Skeletal muscle tissue (tissue), 4 donors: ENCODE results near the gene PTPRN2. TPM values are rescaled to one million over a fixed set of nuclear protein-coding genes. Genes with fewer than 3 reads are reported as not detected.
"Not testable (repeated sequence)": the region's sequence is repeated elsewhere in the genome, so short reads cannot be mapped to it uniquely, and the experiment has no call there.

Experiments
- H3K27ac ChIP-seq: one replicate; pipeline ENCODE4 v1.7.0; 2013; ENCODE audit warnings: mild to moderate bottlenecking, low read depth, low read length, inconsistent platforms
- H3K27me3 ChIP-seq, 3 donors: one replicate each; pipeline ENCODE4 v1.7.0; 2013; ENCODE audit warnings: low read length in 3 of 3; ENCODE audit not compliant: control insufficient read depth in 3 of 3, insufficient read depth in 3 of 3
- H3K36me3 ChIP-seq, 3 donors: one replicate each; pipeline ENCODE4 v1.7.0; 2013; ENCODE audit warnings: low read length in 3 of 3; ENCODE audit not compliant: control insufficient read depth in 3 of 3, insufficient read depth in 3 of 3
- H3K4me1 ChIP-seq, 3 donors: one replicate each; pipeline ENCODE4 v1.7.0; 2013; ENCODE audit warnings: low read length in 3 of 3, mild to moderate bottlenecking in 3 of 3; ENCODE audit not compliant: control insufficient read depth in 3 of 3, insufficient read depth in 3 of 3
- H3K4me3 ChIP-seq, 3 donors: one replicate each; pipeline ENCODE4 v1.7.0; 2013; ENCODE audit warnings: low read length in 3 of 3
- H3K9ac ChIP-seq, 3 donors: one replicate each; pipeline ENCODE4 v1.7.0; 2013; ENCODE audit warnings: low read length in 3 of 3, mild to moderate bottlenecking in 3 of 3, moderate library complexity in 2 of 3, low read depth in 1 of 3
- H3K9me3 ChIP-seq, 3 donors: one replicate each; pipeline ENCODE4 v1.7.0; 2013; ENCODE audit warnings: low read length in 3 of 3; ENCODE audit not compliant: control insufficient read depth in 3 of 3
- total RNA-seq: library from RNA; depleted of rRNA; stranded (reverse); fragments of >200 nt; gene quantifications from one replicate; pipeline ENCODE4 v1.2.3, GENCODE V29; 2014
- donor health status: Osteomylitis.

The PTPRN2 gene
- total RNA-seq, 1 donor from 2014 or later = 1.6 TPM

DNA sequence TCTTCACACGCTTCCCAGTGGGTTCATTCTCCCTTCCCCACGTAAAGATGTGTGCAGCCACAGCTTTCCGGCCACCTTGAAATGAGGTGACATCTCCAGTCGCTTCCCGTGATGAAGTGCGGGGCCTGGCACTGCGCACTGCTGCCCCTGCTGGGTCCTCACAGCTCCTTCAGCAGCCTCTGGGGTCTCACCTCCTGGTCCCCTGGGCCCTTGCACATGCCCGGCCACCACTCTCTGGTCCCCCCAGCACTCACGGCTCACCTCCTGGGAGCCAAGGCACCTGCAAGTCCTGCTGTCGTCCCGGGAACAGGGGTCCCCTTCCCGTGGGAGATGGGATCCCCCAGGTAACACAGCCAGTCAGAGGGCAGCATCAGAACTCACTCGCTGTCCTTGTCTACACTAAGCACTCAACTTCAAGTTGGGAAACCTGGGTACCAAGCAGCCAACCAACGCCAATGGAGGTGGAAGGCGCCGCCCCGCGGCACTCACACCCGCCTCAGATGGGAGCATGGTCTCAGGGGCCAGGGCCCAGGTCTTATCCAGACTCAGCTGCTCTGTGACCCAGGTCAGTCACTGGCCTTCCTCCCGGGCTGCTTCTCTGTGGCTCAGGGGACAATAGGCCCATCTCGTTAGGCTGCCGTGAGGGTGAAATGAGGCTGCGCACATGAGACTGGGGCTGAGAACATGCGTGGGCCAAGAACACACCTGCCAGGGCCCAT, 176.2 kb downstream of the PTPRN2 start:
- no peak overlapping the region for H3K9ac ChIP-seq
- no peaks in the 10 kb centered on the region for H3K4me1 ChIP-seq
- H3K27me3 ChIP-seq = peaks cover 0 to 10% (median 0%) of the 10 kb centered on the region in 3 donors
- H3K4me3 ChIP-seq = no peak overlapping the region
- H3K27ac ChIP-seq = no peak overlapping the region
- H3K36me3 ChIP-seq = no peaks in the 10 kb centered on the region
- peaks cover 0 to 2% (median 0%) of the 10 kb centered on the region in 3 donors for H3K9me3 ChIP-seq

DNA sequence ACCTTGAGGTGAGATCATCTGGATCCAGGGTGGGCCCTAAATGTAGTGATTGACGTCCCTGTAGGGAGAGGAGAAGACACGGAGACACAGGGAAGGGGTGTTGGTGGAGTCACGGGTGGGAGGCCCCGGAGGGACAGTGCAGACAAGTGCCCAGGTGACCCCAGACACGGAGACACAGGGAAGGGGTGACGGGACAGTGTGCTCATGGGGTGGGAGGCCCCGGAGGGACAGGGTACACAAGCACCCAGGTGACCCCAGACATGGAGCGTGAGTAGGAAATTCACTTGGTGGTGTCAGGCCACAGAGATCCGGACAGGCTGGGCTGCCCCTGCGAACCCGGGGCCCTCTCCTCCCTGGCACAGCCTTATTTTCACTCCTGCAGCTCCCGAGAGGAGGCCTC, 176.9 kb downstream of the PTPRN2 start:
- no peaks in the 10 kb centered on the region for H3K9me3 ChIP-seq
- no peak overlapping the region for H3K9ac ChIP-seq
- no peak overlapping the region for H3K4me3 ChIP-seq
- no peaks in the 10 kb centered on the region for H3K36me3 ChIP-seq
- peaks cover 0 to 10% (median 0%) of the 10 kb centered on the region in 3 donors for H3K27me3 ChIP-seq
- no peak overlapping the region for H3K27ac ChIP-seq
- H3K4me1 ChIP-seq = no peaks in the 10 kb centered on the region

DNA sequence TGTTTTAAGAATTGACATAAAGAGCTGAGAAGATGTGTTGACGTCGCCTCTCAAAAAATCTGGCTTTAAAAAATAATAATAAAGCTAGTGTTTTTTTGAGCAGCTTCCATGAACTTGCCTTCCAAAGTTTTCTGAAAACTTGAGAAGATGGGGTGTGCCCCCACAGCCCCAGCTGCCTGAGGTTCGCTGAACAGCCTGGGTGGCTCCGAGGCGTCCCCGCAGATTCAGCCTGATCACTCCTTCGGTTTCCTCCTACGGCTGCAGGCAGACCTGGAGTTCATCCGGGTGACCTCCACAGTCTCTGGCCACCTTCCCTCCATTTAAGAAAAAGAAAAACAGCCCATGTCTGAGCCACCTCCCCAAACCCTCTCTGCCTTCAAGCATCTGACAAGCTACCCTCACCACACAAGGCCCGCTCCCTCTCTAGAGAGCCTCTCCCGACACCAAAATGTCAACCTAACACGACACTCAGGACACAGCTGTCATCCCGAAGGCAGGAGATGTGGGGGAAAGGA, 177.8 kb downstream of the PTPRN2 start:
- Histone ChIP-seq H3K9me3 (no peaks in the 10 kb centered on the region), H3K9ac (no peak overlapping the region), H3K27me3 (peaks cover 0 to 10% (median 0%) of the 10 kb centered on the region in 3 donors), H3K4me1 (no peaks in the 10 kb centered on the region), H3K36me3 (no peaks in the 10 kb centered on the region), H3K4me3 (no peak overlapping the region), H3K27ac (no peak overlapping the region)

DNA sequence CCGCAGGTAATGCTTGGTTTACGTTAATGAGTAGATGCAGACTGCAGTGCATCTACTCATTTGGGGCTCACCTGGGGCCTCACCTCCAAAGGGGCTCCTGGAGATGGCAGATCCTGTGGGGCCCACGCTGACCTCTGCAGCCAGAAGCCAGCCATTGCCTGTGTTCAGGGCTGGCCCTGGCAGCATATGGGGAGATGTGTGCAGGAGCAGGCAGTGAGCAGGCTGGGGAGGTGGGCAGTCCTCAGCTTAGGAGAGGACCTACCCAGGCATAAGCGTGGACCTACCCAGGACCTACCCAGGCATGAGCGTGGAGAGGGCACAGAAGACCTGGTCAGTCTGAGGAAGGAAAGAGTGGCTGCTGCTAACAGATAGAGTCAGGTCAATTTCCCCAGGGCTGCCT, 178.5 kb downstream of the PTPRN2 start:
- Histone ChIP-seq H3K4me1 (no peaks in the 10 kb centered on the region), H3K9ac (no peak overlapping the region), H3K9me3 (no peaks in the 10 kb centered on the region), H3K4me3 (no peak overlapping the region), H3K27ac (no peak overlapping the region), H3K36me3 (no peaks in the 10 kb centered on the region), H3K27me3 (peaks cover 0 to 13% (median 0%) of the 10 kb centered on the region in 3 donors)

DNA sequence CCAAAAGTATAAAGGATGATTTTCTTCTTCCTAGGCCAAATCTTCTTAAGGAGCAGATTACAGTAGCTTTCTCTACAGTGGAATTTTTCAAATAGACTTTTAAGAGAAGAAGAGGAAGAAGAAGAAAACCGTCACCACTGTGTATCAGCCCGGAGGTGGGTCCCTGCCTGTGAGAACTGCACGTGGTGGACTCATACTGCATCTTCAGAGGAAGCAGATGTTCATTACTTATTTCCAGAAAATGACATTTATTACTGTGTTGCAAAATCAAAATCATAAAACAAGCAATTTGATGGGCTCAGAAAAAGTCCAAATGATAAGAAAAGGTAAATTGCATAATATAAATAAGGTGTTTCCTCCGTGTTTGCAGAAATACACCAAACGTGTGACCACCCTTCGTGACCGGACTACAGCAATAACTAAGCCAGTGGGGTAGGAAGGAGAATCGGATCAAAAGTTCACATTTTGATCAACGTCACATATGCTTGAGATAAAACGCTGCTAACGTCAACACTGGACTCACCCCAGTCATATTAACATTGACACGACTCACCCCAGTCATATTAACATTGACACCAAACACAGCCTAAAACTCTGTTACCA, 179.2 kb downstream of the PTPRN2 start:
- no peak overlapping the region for H3K9ac ChIP-seq
- H3K27me3 ChIP-seq = peaks cover 0 to 14% (median 0%) of the 10 kb centered on the region in 3 donors
- H3K4me1 ChIP-seq = no peaks in the 10 kb centered on the region
- no peaks in the 10 kb centered on the region for H3K36me3 ChIP-seq
- no peaks in the 10 kb centered on the region for H3K9me3 ChIP-seq
- no peak overlapping the region for H3K27ac ChIP-seq
- H3K4me3 ChIP-seq = no peak overlapping the region

DNA sequence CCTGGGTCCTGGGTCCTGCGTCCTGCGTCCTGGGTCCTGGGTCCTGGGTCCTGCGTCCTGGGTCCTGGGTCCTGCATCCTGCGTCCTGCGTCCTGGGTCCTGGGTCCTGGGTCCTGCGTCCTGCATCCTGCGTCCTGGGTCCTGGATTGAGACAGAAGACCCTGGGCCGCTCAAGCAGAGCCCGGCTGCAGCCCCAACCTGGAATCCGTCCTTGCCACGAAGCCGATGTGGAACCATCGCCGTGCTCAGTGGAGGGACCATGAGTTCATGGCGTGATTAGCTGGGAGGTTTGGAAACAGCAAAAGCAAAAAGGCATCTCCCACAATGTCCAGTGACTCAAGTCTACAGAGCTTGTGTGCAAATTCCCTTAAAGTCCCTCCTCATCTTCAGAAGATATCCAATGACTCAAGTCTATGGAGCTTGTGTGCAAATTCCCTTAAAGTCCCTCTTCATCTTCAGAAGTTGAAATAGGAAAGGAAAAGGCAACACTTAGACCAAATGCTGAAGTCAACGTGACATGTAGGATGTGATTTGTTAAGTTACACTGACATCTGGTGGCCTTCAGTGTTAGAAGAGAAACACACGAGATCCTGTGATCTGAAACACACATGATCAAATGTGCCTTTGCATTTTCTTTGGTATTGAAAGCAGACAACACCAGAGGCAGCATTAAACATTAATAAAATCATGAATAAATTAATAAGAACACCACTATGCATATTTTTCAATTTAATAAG, 179.9 kb downstream of the PTPRN2 start:
- Histone ChIP-seq H3K27ac (no peak overlapping the region), H3K9ac (no peak overlapping the region), H3K4me3 (no peak overlapping the region), H3K27me3 (peaks cover 0 to 19% (median 0%) of the 10 kb centered on the region in 3 donors), H3K9me3 (no peaks in the 10 kb centered on the region), H3K4me1 (no peaks in the 10 kb centered on the region), H3K36me3 (no peaks in the 10 kb centered on the region)

DNA sequence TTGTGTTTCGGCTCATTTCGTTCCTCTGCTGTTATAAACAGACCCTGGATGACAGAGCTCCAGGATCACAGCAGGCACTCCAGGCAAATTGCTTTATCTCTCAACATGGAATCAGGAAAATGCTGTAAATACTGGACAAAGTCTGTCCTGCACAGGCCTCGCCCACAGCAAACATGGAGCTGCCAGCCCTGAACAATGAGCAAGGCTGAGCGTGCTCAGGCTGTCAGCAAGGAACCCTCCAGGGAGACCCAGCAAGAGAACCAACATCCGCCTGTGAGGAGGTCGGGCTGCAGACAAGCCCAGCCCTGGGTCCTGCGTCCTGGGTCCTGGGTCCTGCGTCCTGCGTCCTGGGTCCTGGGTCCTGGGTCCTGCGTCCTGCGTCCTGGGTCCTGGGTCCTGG, 180.8 kb downstream of the PTPRN2 start:
- H3K9ac ChIP-seq = no peak overlapping the region
- peaks cover 0 to 19% (median 0%) of the 10 kb centered on the region in 3 donors for H3K27me3 ChIP-seq
- no peaks in the 10 kb centered on the region for H3K36me3 ChIP-seq
- H3K27ac ChIP-seq = no peak overlapping the region
- H3K4me3 ChIP-seq = no peak overlapping the region
- no peaks in the 10 kb centered on the region for H3K4me1 ChIP-seq
- H3K9me3 ChIP-seq = no peaks in the 10 kb centered on the region

DNA sequence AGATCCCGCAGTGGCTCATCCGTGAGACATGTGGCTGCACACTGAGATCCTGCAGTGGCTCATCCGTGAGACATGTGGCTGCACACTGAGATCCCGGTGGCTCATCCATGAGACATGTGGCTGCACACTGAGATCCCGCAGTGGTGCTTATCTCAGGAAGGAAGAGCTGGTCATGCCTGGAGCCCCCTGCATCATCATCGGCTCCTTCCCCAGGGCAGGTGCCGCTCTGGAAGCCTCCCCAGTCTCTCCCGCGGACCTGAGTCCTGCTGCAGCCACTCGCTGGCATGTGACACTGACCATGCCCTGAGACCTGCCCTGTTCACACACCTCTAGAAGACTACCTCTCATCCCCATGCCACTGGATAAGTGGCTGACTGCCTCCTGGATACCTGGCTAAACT, 181.3 kb downstream of the PTPRN2 start:
- Histone ChIP-seq H3K4me1 (no peaks in the 10 kb centered on the region), H3K36me3 (no peaks in the 10 kb centered on the region), H3K9me3 (no peaks in the 10 kb centered on the region), H3K27ac (no peak overlapping the region), H3K9ac (no peak overlapping the region), H3K4me3 (no peak overlapping the region), H3K27me3 (peaks cover 0 to 19% (median 0%) of the 10 kb centered on the region in 3 donors)

DNA sequence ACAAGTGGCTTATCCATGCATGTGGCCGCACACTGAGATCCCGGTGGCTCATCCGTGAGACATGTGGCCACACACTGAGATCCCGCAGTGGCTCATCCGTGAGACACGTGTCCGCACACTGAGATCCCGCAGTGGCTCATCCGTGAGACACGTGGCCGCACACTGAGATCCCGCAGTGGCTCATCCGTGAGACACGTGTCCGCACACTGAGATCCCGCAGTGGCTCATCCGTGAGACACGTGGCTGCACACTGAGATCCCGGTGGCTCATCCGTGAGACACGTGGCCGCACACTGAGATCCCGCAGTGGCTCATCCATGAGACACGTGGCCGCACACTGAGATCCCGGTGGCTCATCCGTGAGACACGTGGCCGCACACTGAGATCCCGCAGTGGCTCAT, 181.9 kb downstream of the PTPRN2 start:
- H3K9me3 ChIP-seq, H3K4me1 ChIP-seq, H3K27ac ChIP-seq, H3K4me3 ChIP-seq, H3K36me3 ChIP-seq, H3K9ac ChIP-seq: not testable (repeated sequence)
- H3K27me3 ChIP-seq = peaks cover 0 to 21% (median 0%) of the 10 kb centered on the region in 3 donors

DNA sequence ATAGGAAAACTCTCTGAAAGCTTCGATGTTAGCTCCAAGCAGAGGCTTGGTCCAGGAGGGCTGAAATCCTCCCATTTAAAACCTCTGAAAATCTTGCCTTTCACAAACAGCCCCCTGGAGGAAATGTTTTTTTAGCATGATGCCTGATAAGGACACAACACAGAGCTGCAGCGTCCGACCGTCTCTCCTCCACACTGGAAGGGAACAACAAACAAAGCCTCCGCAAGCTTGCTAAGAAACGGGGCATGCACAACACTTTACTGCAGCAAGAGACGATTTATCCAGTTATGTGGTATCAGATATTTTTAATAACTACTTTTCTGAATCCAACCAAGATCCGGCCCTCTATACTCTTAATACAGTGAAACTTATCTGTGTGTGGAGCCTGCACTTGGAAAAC, 182.3 kb downstream of the PTPRN2 start:
- Histone ChIP-seq H3K27ac (no peak overlapping the region), H3K4me3 (no peak overlapping the region), H3K36me3 (no peaks in the 10 kb centered on the region), H3K27me3 (peaks cover 0 to 21% (median 0%) of the 10 kb centered on the region in 3 donors), H3K9ac (no peak overlapping the region), H3K4me1 (no peaks in the 10 kb centered on the region), H3K9me3 (no peaks in the 10 kb centered on the region)
